K562 (cell line): Measurements from ENCODE around the gene CBFA2T3. TPM values are rescaled to one million over a fixed set of nuclear protein-coding genes. Genes with fewer than 3 reads are reported as not detected.
A peak's percentile ranks its signal among the peaks of the same experiment; 100 is the strongest.

Experiments used
- AFF1 ChIP-seq, 2 experiments: fragments of 450-650 bp; IDR thresholded peaks; 2 replicates each; pipeline ENCODE4 v1.6.1; 2018; ENCODE audit warnings: mild to moderate bottlenecking in 2 of 2, low read depth in 1 of 2; ENCODE audit not compliant: partially characterized antibody in 2 of 2
- BRCA1 ChIP-seq, 2 experiments: fragments of 450-650 bp in 1 of 2; sonication (generic) in 1 of 2; formaldehyde crosslinking in 1 of 2; IDR thresholded peaks; 2 replicates each; pipeline versions ENCODE4 v1.5.0 to v1.6.1; 2017 to 2020; ENCODE audit warnings: mild to moderate bottlenecking in 1 of 2, missing genetic modification reagents in 1 of 2
- CCAR2 ChIP-seq: fragments of 200-400 bp; formaldehyde crosslinking; IDR thresholded peaks from 2 replicates; pipeline ENCODE4 v1.6.1; 2017; ENCODE audit warnings: mild to moderate bottlenecking, low read depth, low read length
- EGR1 ChIP-seq: fragments of 450-650 bp; conservative IDR thresholded peaks from 2 replicates; pipeline ENCODE4 v1.6.1; 2017; ENCODE audit warnings: mild to moderate bottlenecking
- ESRRA ChIP-seq: fragments of 450-650 bp; IDR thresholded peaks from 2 replicates; pipeline ENCODE4 v1.6.1; 2014; ENCODE audit warnings: low read depth, mild to moderate bottlenecking, moderate library complexity, borderline replicate concordance
- HES1 ChIP-seq: fragments of 450-650 bp; IDR thresholded peaks from 2 replicates; pipeline ENCODE4 v1.6.1; 2016; ENCODE audit warnings: low read depth, mild to moderate bottlenecking, moderate library complexity
- KAT8 ChIP-seq: fragments of 450-650 bp; IDR thresholded peaks from 2 replicates; pipeline ENCODE4 v1.6.1; 2016; ENCODE audit warnings: low read depth, mild to moderate bottlenecking
- KDM5B ChIP-seq: fragments of 200-600 bp; sonication (generic); IDR thresholded peaks from 2 replicates; pipeline ENCODE4 v1.6.1; 2012; ENCODE audit warnings: low read depth, mild to moderate bottlenecking, moderate library complexity, low read length, control low read depth, inconsistent platforms; ENCODE audit not compliant: insufficient replicate concordance
- MBD1 ChIP-seq: fragments of 250-450 bp; sonication (Bioruptor Pico); IDR thresholded peaks from 2 replicates; pipeline ENCODE4 v1.8.0; 2022; ENCODE audit warnings: inconsistent platforms
- RBBP5 ChIP-seq: fragments of 200-600 bp; sonication (generic); IDR thresholded peaks from 2 replicates; pipeline ENCODE4 v1.6.1; 2012; ENCODE audit warnings: borderline replicate concordance, mild to moderate bottlenecking, low read length, control low read depth, inconsistent platforms; ENCODE audit not compliant: insufficient read depth, poor library complexity, severe bottlenecking
- TARDBP ChIP-seq: fragments of 450-650 bp; IDR thresholded peaks from 2 replicates; pipeline ENCODE4 v1.6.1; 2016
- TBL1XR1 ChIP-seq, 2 experiments: IDR thresholded peaks; 2 replicates each; pipeline ENCODE4 v1.6.1; 2012; ENCODE audit warnings: improper control_type of control experiment in 2 of 2, low read length in 2 of 2, mild to moderate bottlenecking in 1 of 2
- TRIM28 ChIP-seq: fragments of 450-650 bp; IDR thresholded peaks from 2 replicates; pipeline ENCODE4 v1.6.1; 2017
- ZEB2 ChIP-seq: fragments of 450-650 bp; IDR thresholded peaks from 2 replicates; pipeline ENCODE4 v1.6.1; 2016
- ZKSCAN1 ChIP-seq: fragments of 150-350 bp; IDR thresholded peaks from 2 replicates; pipeline ENCODE4 v1.6.1; 2016; ENCODE audit warnings: low read depth, low read length
- ZNF140 ChIP-seq: fragments of 250-450 bp; sonication (Bioruptor Pico); IDR thresholded peaks from 2 replicates; pipeline ENCODE4 v1.8.0; 2021; ENCODE audit warnings: moderate library complexity, mild to moderate bottlenecking, inconsistent platforms
- ZNF263 ChIP-seq: sonication (generic); formaldehyde crosslinking; IDR thresholded peaks from 2 replicates; pipeline ENCODE4 v1.8.0; 2022; ENCODE audit warnings: mild to moderate bottlenecking, missing genetic modification reagents, borderline replicate concordance
- ZNF436 ChIP-seq: fragments of 250-450, 450-650 bp; sonication (Bioruptor Pico); formaldehyde crosslinking; IDR thresholded peaks from 2 replicates; pipeline ENCODE4 v1.7.0; 2020; ENCODE audit warnings: mild to moderate bottlenecking
- ZNF740 ChIP-seq, 3 experiments: fragments of 200-800 bp in 1 of 3; sonication (Bioruptor generic) in 1 of 3; sonication (generic) in 1 of 3; formaldehyde crosslinking in 1 of 3; IDR thresholded peaks; 2 replicates each; pipeline versions ENCODE4 v1.6.1 to v1.8.0; 2016 to 2022; ENCODE audit warnings: mild to moderate bottlenecking in 2 of 3, missing compliant biosample characterization in 2 of 3, missing genetic modification characterization in 2 of 3, missing genetic modification reagents in 1 of 3
- ZNF79 ChIP-seq: fragments of 250-450 bp; sonication (Bioruptor Pico); IDR thresholded peaks from 2 replicates; pipeline ENCODE4 v1.4.0; 2020; ENCODE audit warnings: low read depth, mild to moderate bottlenecking, moderate library complexity
- polyA plus RNA-seq, 8 experiments: library from polyadenylated mRNA; depleted of rRNA in 4 of 8; stranded (reverse) in 5 of 8; unstranded in 3 of 8; fragments of >200 nt; fragmentation: Nextera tagmentation in 2 of 8; fragmentation: Illumina TruSeq in 1 of 8; extraction: Ambion mirVana in 2 of 8; extraction: Trizol in 1 of 8; gene quantifications; 2 replicates each; pipeline versions ENCODE4 v1.2.1 to v1.2.3, GENCODE V29; 2011 to 2014; ENCODE audit warnings: inconsistent platforms in 1 of 8, missing spikeins in 1 of 8
- total RNA-seq, 7 experiments: library from RNA; depleted of rRNA in 6 of 7; stranded (reverse); fragments of >200 nt in 6 of 7; fragmentation: Illumina TruSeq in 2 of 7; extraction: Trizol in 2 of 7; gene quantifications; 2 replicates each; pipeline versions ENCODE4 v1.2.1 to v1.2.3, GENCODE V29; 2011 to 2021; ENCODE audit warnings: low replicate concordance in 1 of 7

CBFA2T3 gene
- total and polyA plus RNA-seq, 9 of the 15 experiments (the other 6 are each of a cell fraction or from before 2014, with no cell fraction given) = 2.3 to 145 (median 6.7) TPM

- TF ChIP-seq ZNF740 (CRISPR knock-in tag; IDR thresholded peaks at IDR 0.05) (no peak), ZNF740 (tag; IDR thresholded peaks at IDR 0.05) (no peak), ZNF140 (CRISPR knock-in tag) (no peak), RBBP5 (peak; percentile 13), ZEB2 (no peak), EGR1 (peak; percentile 53; the same call in 1 of the 2 replicates), MBD1 (no peak), ZNF436 (CRISPR knock-in tag) (no peak), KDM5B (peak; percentile 20), ESRRA (no peak), BRCA1 (IDR thresholded peaks at IDR 0.05) (no peak), BRCA1 (CRISPR knock-in tag; IDR thresholded peaks at IDR 0.05) (no peak), ZNF79 (no peak), AFF1 (IDR thresholded peaks at IDR 0.05; ENCODE audit: low read depth in 1 of 2, partially characterized antibody in 2 of 2) (no peak), KAT8 (no peak), CCAR2 (no peak), TRIM28 (no peak), TBL1XR1 (IDR thresholded peaks at IDR 0.05; ENCODE audit: low read length in 2 of 2) (no peak), TARDBP (no peak), ZNF263 (CRISPR knock-in tag) (0 out of 2 replicates have a peak, but pooled peaks have one; percentile 38), ZKSCAN1 (no peak), HES1 (no peak)
These were observed 5.5 kb upstream of the CBFA2T3 start (continued) for GRCh38 chr16:88982286-88983084.
